ENCODE measurements around the gene SULT2B1.

The SULT2B1 gene

GRCh38 chr19:48635263-48635965, 83.4 kb downstream of the SULT2B1 start:
- H3K4me2 ChIP-seq: peak overlapping the region; percentile 95 to 99 (median 98)
- peaks cover 0 to 26% (median 7%) of the 10 kb centered on the region in 11 experiments; a peak in 9 of 22 replicates for H4K20me1 ChIP-seq
- peak overlapping the region; percentile 90 to 99 (median 97) for H3K27ac ChIP-seq
- TF ChIP-seq Cebpa-rat (IDR thresholded peaks at IDR 0.05): no peak
- no peaks in the 10 kb centered on the region for H3K9me3 ChIP-seq (replicated peaks in 1 of 11)
- peaks cover 0 to 33% (median 25%) of the 10 kb centered on the region in 11 experiments; a peak in 16 of 22 replicates for H3K36me3 ChIP-seq
- H3K4me3 ChIP-seq: peak overlapping the region; percentile 79 to 98 (median 92)
- peaks cover 61 to 81% (median 66%) of the 10 kb centered on the region in 10 experiments for H3K4me1 ChIP-seq
- H3K27me3 ChIP-seq: no peaks in the 10 kb centered on the region
- peak overlapping the region; percentile 88 to 98 (median 93) for H3K9ac ChIP-seq

- Histone ChIP-seq H3K9ac (peak overlapping the region; percentile 88 to 98 (median 93)), H4K20me1 (peaks cover 0 to 18% (median 3%) of the 10 kb centered on the region in 11 experiments; a peak in 8 of 22 replicates), H3K4me3 (peak overlapping the region; percentile 79 to 98 (median 92)), H3K4me2 (peak overlapping the region; percentile 86 to 99 (median 96)), H3K27me3 (no peaks in the 10 kb centered on the region), H3K36me3 (peaks cover 0 to 27% (median 21%) of the 10 kb centered on the region in 11 experiments; a peak in 13 of 22 replicates), H3K9me3 (replicated peaks in 1 of 11) (no peaks in the 10 kb centered on the region), H3K27ac (peak overlapping the region; percentile 88 to 99 (median 97)), H3K4me1 (peaks cover 53 to 73% (median 58%) of the 10 kb centered on the region in 10 experiments)
- no peak for TF ChIP-seq Cebpa-rat (IDR thresholded peaks at IDR 0.05)
Observed at GRCh38 chr19:48635966-48636858, 84.2 kb downstream of the SULT2B1 start.

GRCh38 chr19:48636859-48637448, 85.0 kb downstream of the SULT2B1 start, which contains the start of gene DBP:
TSS of gene DBP (minus strand) at chr19:48637379. CDS start at chr19:48636994, 385 bp downstream.
- Histone ChIP-seq H3K27me3 (no peaks in the 10 kb centered on the region), H4K20me1 (peaks cover 0 to 12% (median 0%) of the 10 kb centered on the region in 11 experiments; a peak in 6 of 22 replicates), H3K4me1 (peaks cover 45 to 65% (median 51%) of the 10 kb centered on the region in 10 experiments), H3K9me3 (replicated peaks in 1 of 11) (no peaks in the 10 kb centered on the region), H3K4me2 (peak within 1 kb of the TSS; percentile 86 to 99 (median 97)), H3K27ac (peak within 1 kb of the TSS; percentile 90 to 99 (median 97)), H3K36me3 (peaks cover 0 to 19% (median 15%) of the 10 kb centered on the region in 11 experiments; a peak in 12 of 22 replicates), H3K4me3 (peak within 1 kb of the TSS; percentile 79 to 98 (median 92)), H3K9ac (peak within 1 kb of the TSS; percentile 88 to 98 (median 93))
- TF ChIP-seq Cebpa-rat (IDR thresholded peaks at IDR 0.05): peak in 8 of 11 experiments; percentile 28 to 95 (median 66); a peak in 11 of 22 replicates

GRCh38 chr19:48637449-48637947, 85.5 kb downstream of the SULT2B1 start:
- H3K4me2 ChIP-seq: peak overlapping the region; percentile 31 to 99 (median 97); a peak in 20 of 22 replicates
- peak overlapping the region; percentile 79 to 98 (median 92) for H3K4me3 ChIP-seq
- H3K9me3 ChIP-seq (replicated peaks in 1 of 11): no peaks in the 10 kb centered on the region
- peaks cover 0 to 12% (median 0%) of the 10 kb centered on the region in 11 experiments; a peak in 6 of 22 replicates for H4K20me1 ChIP-seq
- no peak for TF ChIP-seq Cebpa-rat (IDR thresholded peaks at IDR 0.05)
- peak overlapping the region; percentile 90 to 99 (median 97) for H3K27ac ChIP-seq
- H3K4me1 ChIP-seq: peaks cover 40 to 60% (median 46%) of the 10 kb centered on the region in 10 experiments
- peak overlapping the region; percentile 88 to 98 (median 92) for H3K9ac ChIP-seq
- peaks cover 0 to 14% (median 11%) of the 10 kb centered on the region in 11 experiments; a peak in 12 of 22 replicates for H3K36me3 ChIP-seq
- H3K27me3 ChIP-seq: no peaks in the 10 kb centered on the region

GRCh38 chr19:48637948-48638830, 86.2 kb downstream of the SULT2B1 start:
- H3K4me3 ChIP-seq: peak overlapping the region; percentile 50 to 88 (median 54)
- peaks cover 36 to 59% (median 45%) of the 10 kb centered on the region in 10 experiments for H3K4me1 ChIP-seq
- H3K9me3 ChIP-seq (replicated peaks in 1 of 11): no peaks in the 10 kb centered on the region
- peaks cover 0 to 9% (median 4%) of the 10 kb centered on the region in 11 experiments; a peak in 10 of 22 replicates for H3K36me3 ChIP-seq
- H4K20me1 ChIP-seq: peaks cover 0 to 12% (median 0%) of the 10 kb centered on the region in 11 experiments; a peak in 5 of 22 replicates
- TF ChIP-seq Cebpa-rat (IDR thresholded peaks at IDR 0.05): no peak
- H3K27me3 ChIP-seq: no peaks in the 10 kb centered on the region
- H3K27ac ChIP-seq: peak overlapping the region; percentile 90 to 99 (median 97)
- H3K4me2 ChIP-seq: peak overlapping the region; percentile 77 to 99 (median 93)
- H3K9ac ChIP-seq: peak overlapping the region; percentile 88 to 98 (median 92)

- no peak for TF ChIP-seq Cebpa-rat (IDR thresholded peaks at IDR 0.05)
Observed at GRCh38 chr19:48638831-48639381, 86.9 kb downstream of the SULT2B1 start.

More at GRCh38 chr19:48638831-48639381, 86.9 kb downstream of the SULT2B1 start:
- Histone ChIP-seq H3K27me3 (no peaks in the 10 kb centered on the region), H3K9ac (peak overlapping the region; percentile 88 to 98 (median 92)), H3K36me3 (peaks cover 0 to 8% (median 0%) of the 10 kb centered on the region in 11 experiments; a peak in 1 of 22 replicates), H3K4me1 (peaks cover 33 to 53% (median 42%) of the 10 kb centered on the region in 10 experiments), H3K27ac (peak overlapping the region; percentile 90 to 99 (median 97)), H3K4me2 (peak overlapping the region; percentile 77 to 99 (median 93)), H4K20me1 (peaks cover 0 to 12% (median 0%) of the 10 kb centered on the region in 11 experiments; a peak in 5 of 22 replicates), H3K4me3 (peak overlapping the region; percentile 50 to 88 (median 54)), H3K9me3 (replicated peaks in 1 of 11) (no peaks in the 10 kb centered on the region)
